Hematopoietic multipotent progenitor cell treated with erythropoietin and hydrocortisone succinate and interleukin-3 and kit ligand, for 8 days (in vitro differentiated cells): ENCODE results near the gene ADAM8.
A peak's percentile ranks its signal among the peaks of the same experiment; 100 is the strongest.
"Not testable (repeated sequence)": the region's sequence is repeated elsewhere in the genome, so short reads cannot be mapped to it uniquely, and the experiment has no call there.

Experiments used
- DNase-seq: peaks from one replicate; pipeline ENCODE4 v3.0.0-alpha.2; 2015

ADAM8 gene

GRCh38 chr10:133229265-133230043 lies 47.2 kb downstream of the ADAM8 start:
- no peak for DNase-seq

DNA sequence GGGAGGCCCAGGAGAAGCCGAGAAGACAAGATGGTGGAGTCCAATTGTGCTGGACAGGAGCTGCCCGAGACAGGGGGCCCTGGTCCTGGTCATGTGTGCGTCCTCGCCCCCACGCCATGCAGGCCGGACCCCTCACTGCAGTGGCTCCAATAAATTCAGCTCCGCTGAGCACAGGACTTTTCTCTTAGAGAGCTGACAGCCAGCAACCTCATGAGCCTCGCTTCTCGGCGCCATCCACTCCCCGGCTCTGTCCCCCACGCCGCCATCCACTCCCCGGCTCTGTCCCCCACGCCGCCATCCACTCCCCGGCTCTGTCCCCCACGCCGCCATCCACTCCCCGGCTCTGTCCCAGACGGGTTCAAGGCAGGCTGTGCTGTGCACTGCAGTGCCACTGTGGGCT lies 49.4 kb downstream of the ADAM8 start:
- DNase-seq: no peak

DNA sequence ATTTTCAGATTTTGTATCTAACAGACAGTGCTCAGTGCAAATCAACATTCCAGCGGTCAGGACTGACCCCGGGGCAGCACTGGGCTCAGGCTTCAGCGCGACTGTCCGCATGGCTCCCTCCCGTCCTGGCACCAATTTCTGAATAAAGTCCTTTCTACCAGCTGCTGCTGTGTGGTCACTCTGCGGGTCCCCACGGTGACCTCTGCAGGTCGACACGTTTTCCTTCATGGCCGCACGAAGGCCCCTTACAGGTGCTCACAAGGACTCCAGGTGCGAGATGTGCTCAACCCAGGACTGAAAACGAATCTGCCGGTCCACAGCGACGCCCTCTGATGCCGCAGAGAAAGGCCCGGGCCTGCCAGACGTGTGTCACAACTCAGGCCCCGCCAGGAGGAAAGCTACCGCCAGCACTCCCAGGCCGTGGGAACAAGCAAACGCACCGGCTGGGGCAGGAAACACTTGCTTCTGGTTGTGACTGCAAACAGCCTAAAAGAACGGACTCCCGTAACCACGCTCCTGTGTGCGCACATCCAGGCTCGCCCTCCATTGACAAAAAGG lies 50.3 kb downstream of the ADAM8 start:
- no peak for DNase-seq

DNA sequence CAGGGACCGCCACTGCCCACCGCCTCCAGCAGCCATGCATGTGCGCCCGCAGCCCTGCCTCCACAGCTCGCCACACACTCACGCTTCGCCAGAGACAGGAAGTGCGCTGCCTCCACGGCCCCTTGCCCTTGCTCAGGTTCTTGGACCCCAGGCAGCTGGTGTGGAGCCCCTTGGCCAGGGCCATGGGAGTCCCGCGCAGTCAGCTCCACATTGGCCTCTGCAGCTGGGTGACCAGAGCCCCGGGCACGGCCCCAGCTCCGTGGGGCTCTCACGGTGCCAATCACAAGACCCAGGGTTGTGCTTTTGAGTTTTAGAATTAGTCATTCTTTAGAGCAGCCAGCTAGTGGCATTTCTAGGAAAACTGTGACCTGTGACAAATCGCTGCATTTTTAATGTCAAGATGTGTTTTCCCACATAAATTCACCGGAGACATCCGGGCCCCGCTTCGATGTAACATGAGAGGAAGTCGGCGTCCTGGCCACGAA lies 50.9 kb downstream of the ADAM8 start:
- DNase-seq: no peak

DNA sequence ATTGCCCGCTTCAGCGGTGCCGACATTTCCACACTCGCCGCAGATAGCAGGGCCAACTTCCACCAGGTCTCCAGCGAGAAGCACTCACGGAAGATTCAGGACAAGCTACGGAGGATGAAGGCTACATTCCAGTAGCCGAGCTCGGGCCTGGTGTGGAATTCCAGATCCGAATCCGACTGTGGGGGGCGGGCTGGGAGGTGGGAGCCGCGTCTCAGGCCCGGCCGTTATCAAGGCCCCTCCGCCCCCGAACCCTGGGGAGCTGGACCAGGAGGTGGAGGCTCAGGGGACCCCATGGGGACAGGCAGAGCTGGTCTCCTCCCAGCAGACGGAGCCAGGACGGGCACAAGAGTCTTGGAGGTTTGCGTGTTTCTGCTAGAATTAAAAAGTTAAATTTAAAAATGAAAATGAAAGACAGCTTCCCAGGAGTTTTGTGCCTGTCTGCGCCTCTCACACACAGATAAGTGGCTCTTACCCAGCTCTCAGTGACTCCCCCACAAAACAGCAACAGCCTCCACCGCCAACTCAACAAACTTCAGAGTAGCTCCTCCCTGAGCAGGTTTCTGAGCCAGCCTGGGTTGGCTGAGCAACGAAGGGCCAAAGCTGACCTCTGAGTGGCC lies 51.8 kb downstream of the ADAM8 start:
- peak; percentile 52 for DNase-seq

DNA sequence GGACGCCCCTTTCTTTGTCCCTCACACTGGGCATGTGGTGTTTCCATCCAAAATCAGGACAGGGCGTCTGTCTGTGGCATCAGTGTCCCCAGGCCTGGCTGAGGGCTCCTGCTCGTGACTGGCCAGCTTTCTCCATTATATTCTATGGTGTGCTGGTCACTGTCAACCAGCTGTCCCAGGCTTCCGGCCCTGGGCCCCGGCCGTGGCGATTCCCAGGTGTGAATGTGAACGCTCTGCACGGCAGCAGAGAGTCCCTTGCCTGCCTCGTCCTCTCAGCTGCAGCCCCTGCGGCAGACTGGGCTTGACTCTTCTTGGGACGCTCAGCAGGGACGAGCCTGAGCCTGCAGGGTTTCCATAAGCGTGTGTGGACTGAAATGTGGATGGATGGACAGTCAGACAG lies 52.6 kb downstream of the ADAM8 start:
- DNase-seq: no peak

DNA sequence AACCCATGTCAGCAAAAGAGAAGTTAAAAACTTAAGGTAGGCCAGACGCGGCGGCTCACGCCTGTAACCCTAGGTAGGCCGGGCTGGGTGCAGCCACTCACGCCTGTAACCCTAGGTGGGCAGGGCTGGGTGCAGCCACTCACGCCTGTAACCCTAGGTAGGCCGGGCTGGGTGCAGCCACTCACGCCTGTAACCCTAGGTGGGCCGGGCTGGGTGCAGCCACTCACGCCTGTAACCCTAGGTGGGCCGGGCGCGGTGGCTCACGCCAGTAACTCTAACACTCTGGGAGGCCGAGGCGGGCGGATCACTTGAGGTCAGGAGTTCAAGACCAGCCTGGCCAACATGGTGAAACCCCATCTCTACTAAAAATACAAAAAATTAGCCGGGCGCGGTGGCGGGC lies 54.9 kb downstream of the ADAM8 start:
- not testable (repeated sequence) for DNase-seq

GRCh38 chr10:133221331-133221730 lies 55.3 kb downstream of the ADAM8 start:
- DNase-seq: no peak

- no peak for DNase-seq
Observed at GRCh38 chr10:133219782-133220181, 56.9 kb downstream of the ADAM8 start.

DNA sequence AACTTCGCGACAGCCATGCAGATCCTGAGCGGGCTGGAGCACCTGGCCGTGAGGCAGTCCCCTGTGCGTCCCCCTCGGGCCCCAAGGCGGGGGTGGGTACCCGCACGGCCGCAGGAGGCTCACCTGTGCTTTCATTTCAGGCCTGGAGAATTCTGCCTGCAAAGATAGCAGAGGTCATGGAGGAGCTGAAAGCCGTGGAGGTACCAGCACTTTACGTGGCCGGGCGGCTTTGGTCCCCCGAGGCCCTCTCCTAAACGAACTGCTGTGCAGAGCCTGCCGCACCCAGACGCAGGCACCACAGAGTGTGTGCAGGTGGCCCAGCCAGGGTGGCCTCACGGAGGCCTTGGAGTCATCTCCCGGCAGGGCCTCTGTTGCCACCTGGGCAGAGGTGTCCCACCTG lies 57.8 kb downstream of the ADAM8 start:
- no peak for DNase-seq

GRCh38 chr10:133217800-133218589 lies 58.7 kb downstream of the ADAM8 start:
- DNase-seq: no peak

GRCh38 chr10:133216776-133217175 lies 59.9 kb downstream of the ADAM8 start:
- DNase-seq: no peak

- DNase-seq: no peak
Observed at GRCh38 chr10:133215586-133215985, 61.1 kb downstream of the ADAM8 start.

DNA sequence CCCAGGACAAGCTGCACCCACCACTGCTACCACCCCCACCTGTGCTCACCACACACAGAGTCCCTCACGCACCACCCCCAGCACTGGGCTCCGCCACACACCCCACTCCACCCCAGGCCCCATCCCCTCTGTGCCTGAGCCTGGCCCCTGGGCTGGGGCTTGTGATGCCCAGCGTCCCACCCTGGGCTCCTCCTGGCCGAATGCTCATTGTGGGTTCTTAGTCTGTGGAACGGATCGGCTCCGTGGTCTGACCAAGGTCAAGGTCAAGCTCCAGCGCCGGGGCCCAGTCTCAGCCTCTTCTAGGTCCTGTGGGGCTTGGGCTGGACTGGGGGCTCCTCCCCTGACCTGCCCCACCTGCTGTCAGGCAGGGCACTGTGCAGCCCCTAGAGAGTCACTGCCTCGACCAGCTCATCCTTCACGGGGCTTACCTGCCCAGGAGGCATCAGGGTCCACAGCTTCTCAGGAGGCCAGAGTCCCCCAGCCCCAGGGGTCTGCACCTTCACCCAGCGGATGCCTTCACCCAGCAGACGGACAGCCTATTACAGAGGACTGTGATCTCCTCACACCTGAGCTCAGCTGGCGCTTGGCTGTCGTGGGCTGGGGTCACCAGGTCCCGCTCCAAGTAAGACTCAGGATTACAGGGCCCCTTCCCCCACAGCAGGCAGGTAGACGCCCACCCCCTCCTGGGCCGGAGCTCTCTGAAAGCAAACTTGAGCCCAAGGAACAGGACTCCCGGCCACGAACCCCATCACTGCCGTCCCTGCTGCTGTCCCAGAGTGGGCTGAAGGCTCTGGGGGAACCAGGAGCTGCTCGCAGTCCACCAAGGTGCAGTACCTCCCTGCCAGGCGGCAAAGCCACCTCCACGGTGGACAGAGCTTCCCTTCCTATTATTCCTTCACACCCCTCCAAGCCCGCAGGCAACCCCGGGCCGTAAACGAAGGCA lies 61.9 kb downstream of the ADAM8 start:
- no peak for DNase-seq

GRCh38 chr10:133213641-133214467 lies 62.8 kb downstream of the ADAM8 start:
- no peak for DNase-seq

- no peak for DNase-seq
Observed at GRCh38 chr10:133212853-133213494, 63.7 kb downstream of the ADAM8 start.
